Measurements from ENCODE around the gene NREP. TPM values are rescaled to one million over a fixed set of nuclear protein-coding genes. Genes with fewer than 3 reads are reported as not detected.

Gene NREP
- total RNA-seq, 1 experiment from 2014 or later, result 163 TPM

DNA sequence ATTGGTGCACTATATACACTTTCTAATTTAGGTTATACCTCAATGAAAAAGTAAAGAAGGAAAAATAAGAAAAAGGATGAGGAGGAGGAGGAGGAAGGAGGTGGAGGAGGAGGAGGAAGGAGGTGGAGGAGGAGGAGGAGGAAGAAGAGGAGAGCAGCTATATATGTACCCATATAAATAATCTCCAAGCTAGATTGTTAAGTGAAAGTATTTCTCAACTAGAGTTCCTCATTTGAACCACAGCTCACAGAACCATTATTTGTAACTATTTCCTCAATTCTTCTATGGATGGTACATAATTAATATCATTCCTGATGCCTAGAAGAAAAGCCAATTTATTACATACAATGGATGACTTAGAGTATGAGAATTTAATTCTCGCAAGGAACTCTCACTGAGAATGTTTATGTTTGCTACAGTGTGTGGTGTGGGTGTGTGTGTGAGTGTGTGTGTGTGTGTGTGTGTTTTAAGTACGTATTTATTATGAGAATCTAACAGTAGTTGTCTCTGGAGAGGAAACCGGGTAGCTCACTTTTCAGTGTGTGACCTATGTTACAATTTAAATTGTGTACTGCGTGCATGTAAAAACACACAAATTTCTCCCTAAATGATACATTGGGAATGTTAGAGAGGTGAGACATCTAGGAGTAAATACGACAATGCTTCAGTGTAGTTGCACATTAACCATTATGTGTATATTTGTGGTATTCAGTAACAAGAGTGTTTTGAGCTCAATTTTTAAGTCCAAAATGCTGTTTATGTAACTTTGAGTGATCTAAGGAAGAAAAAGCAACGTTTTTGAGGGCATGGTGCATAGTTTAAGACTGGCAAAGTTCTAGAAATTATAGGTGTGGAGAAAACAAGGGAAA is 20.2 kb upstream of the NREP start:
- H3K27me3 ChIP-seq (ENCODE audit: insufficient read depth, low read length), result no peaks in the 10 kb centered on the region
- no peak overlapping the region for H2AK5ac ChIP-seq (ENCODE audit: insufficient read length, low read length)
- H3K23ac ChIP-seq (ENCODE audit: insufficient read length, low read depth, low read length), result no peak overlapping the region
- H4K8ac ChIP-seq (replicated peaks; ENCODE audit: insufficient read length, low read depth, low read length), result no peak overlapping the region
- TF ChIP-seq, protein P1, sequence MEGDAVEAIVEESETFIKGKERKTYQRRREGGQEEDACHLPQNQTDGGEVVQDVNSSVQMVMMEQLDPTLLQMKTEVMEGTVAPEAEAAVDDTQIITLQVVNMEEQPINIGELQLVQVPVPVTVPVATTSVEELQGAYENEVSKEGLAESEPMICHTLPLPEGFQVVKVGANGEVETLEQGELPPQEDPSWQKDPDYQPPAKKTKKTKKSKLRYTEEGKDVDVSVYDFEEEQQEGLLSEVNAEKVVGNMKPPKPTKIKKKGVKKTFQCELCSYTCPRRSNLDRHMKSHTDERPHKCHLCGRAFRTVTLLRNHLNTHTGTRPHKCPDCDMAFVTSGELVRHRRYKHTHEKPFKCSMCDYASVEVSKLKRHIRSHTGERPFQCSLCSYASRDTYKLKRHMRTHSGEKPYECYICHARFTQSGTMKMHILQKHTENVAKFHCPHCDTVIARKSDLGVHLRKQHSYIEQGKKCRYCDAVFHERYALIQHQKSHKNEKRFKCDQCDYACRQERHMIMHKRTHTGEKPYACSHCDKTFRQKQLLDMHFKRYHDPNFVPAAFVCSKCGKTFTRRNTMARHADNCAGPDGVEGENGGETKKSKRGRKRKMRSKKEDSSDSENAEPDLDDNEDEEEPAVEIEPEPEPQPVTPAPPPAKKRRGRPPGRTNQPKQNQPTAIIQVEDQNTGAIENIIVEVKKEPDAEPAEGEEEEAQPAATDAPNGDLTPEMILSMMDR (conservative IDR thresholded peaks at IDR 0.05), result no peak
- H4K91ac ChIP-seq (ENCODE audit: insufficient read length, low read depth, low read length), result no peak overlapping the region
- H2BK5ac ChIP-seq (ENCODE audit: insufficient read length, low read length), result no peak overlapping the region
- Mint-ChIP-seq H3K4me1 (peaks cover 19 to 22% of the 10 kb centered on the region in 2 experiments), H3K27me3 (ENCODE audit: low read depth) (no peaks in the 10 kb centered on the region), H3K27ac (no peak overlapping the region), H3K9me3 (no peaks in the 10 kb centered on the region), H3K4me3 (no peak overlapping the region), H3K36me3 (ENCODE audit: insufficient read depth in 1 of 3, low read depth in 3 of 3) (no peaks in the 10 kb centered on the region)
- no peaks in the 10 kb centered on the region for H3K9me3 ChIP-seq (ENCODE audit: control insufficient read depth, low read depth, low read length)
- DNase-seq, result no peak
- no peak overlapping the region for H3K4ac ChIP-seq (ENCODE audit: low read depth, low read length)
- no peak overlapping the region for H3K4me2 ChIP-seq (ENCODE audit: insufficient read depth, insufficient read length, low read length)
- no peak overlapping the region for H3K27ac ChIP-seq (ENCODE audit: insufficient read length, low read depth, low read length)
- no peak overlapping the region for H3K56ac ChIP-seq (ENCODE audit: insufficient read length, low read depth, low read length)
- no peak overlapping the region for H3K9ac ChIP-seq (ENCODE audit: extremely low read depth, insufficient read length, low read length)
- no peak overlapping the region for H3K18ac ChIP-seq (ENCODE audit: insufficient read length, low read depth, low read length)
- H3K79me1 ChIP-seq (ENCODE audit: insufficient read depth, low read depth, low read length, poor library complexity, severe bottlenecking), result no peaks in the 10 kb centered on the region
- no peaks in the 10 kb centered on the region for H3K79me2 ChIP-seq (ENCODE audit: insufficient read depth, low read length)
- H2BK120ac ChIP-seq (ENCODE audit: low read depth, low read length, poor library complexity, severe bottlenecking), result no peak overlapping the region
- no peak overlapping the region for H2BK15ac ChIP-seq (ENCODE audit: low read depth, low read length)
- H2AFZ ChIP-seq (ENCODE audit: low read length), result no peak overlapping the region
- no CpG with 5 or more reads among the region's 6 CpGs for WGBS (ENCODE audit: extremely low coverage, insufficient read length, low lambda C conversion rate)
- H4K5ac ChIP-seq (ENCODE audit: insufficient read length, low read depth, low read length), result no peak overlapping the region
- no peaks in the 10 kb centered on the region for H4K20me1 ChIP-seq (ENCODE audit: control insufficient read depth, insufficient read depth, insufficient read length)
- H3K23me2 ChIP-seq (ENCODE audit: insufficient read length, low read depth, low read length, poor library complexity, severe bottlenecking), result no peaks in the 10 kb centered on the region
- no peak overlapping the region for H2BK20ac ChIP-seq (ENCODE audit: low read depth, low read length, poor library complexity, severe bottlenecking)
- H2BK12ac ChIP-seq (ENCODE audit: insufficient read length, low read depth, low read length), result no peak overlapping the region
- peaks cover 3% of the 10 kb centered on the region; the same call in 1 of the 2 replicates for H3K4me1 ChIP-seq (ENCODE audit: insufficient read depth, low read length)
- no peak overlapping the region for H3K14ac ChIP-seq (ENCODE audit: insufficient read depth, low read length)
- H3T11ph ChIP-seq (ENCODE audit: low read length), result no peak overlapping the region
